Measurements from ENCODE around the gene TAF1. TPM values are rescaled to one million over a fixed set of nuclear protein-coding genes. Genes with fewer than 3 reads are reported as not detected.
"Not testable (repeated sequence)": the region's sequence is repeated elsewhere in the genome, so short reads cannot be mapped to it uniquely, and the experiment has no call there.

Gene TAF1
- total and polyA plus RNA-seq, 2 of the 8 experiments (the other 6 are each of a cell fraction or from before 2014, with no cell fraction given): 6.3 to 30.2 TPM

GRCh38 chrX:71316959-71317358 lies 49.2 kb upstream of the TAF1 start:
- H3K56ac ChIP-seq (replicated peaks; ENCODE audit: insufficient read length, low read depth, low read length); H3K9ac ChIP-seq (replicated peaks in 1 of 4; ENCODE audit: extremely low read depth in 1 of 4, low read depth in 3 of 4, low read length in 3 of 4); H2BK12ac ChIP-seq (ENCODE audit: low read depth, low read length); H3K27me3 ChIP-seq (replicated peaks in 1 of 4; ENCODE audit: control insufficient read depth in 3 of 4, extremely low read depth in 1 of 4, insufficient read depth in 3 of 4, low read length in 3 of 4); DNase-seq (ENCODE audit: low read depth in 1 of 2, low spot score in 2 of 2); H2AFZ ChIP-seq (ENCODE audit: low read length); H2BK5ac ChIP-seq (ENCODE audit: low read depth, low read length); CTCF ChIA-PET (ENCODE audit: partially characterized antibody); FAIRE-seq; H3K4me1 ChIP-seq (replicated peaks in 1 of 4; ENCODE audit: control insufficient read depth in 3 of 4, insufficient read depth in 4 of 4, low read length in 3 of 4); H3K9me3 ChIP-seq (ENCODE audit: insufficient read depth in 2 of 2, low read depth in 1 of 2, low read length in 1 of 2); H3K4me2 ChIP-seq (ENCODE audit: insufficient read depth in 1 of 2, low read depth in 2 of 2, low read length in 2 of 2); H4K8ac ChIP-seq (ENCODE audit: extremely low read depth, insufficient read depth, low read length); H2BK20ac ChIP-seq (ENCODE audit: low read length); H3K79me1 ChIP-seq (ENCODE audit: low read depth, low read length); H3K14ac ChIP-seq (ENCODE audit: insufficient read length); H3K23ac ChIP-seq (ENCODE audit: insufficient read length); H4K5ac ChIP-seq (ENCODE audit: insufficient read length, low read depth, low read length); H4K91ac ChIP-seq (replicated peaks; ENCODE audit: insufficient read length, low read length); H2AK5ac ChIP-seq (ENCODE audit: low read depth, low read length); H3K36me3 ChIP-seq (ENCODE audit: control insufficient read depth in 2 of 4, insufficient read depth in 4 of 4, low read length in 3 of 4); H2BK15ac ChIP-seq (ENCODE audit: low read length); H3K18ac ChIP-seq (ENCODE audit: extremely low read depth, low read length); H4K20me1 ChIP-seq (replicated peaks in 1 of 2; ENCODE audit: control insufficient read depth in 1 of 2, insufficient read depth in 2 of 2, low read length in 2 of 2); H3K27ac ChIP-seq (ENCODE audit: low read depth, low read length); H2BK120ac ChIP-seq (replicated peaks; ENCODE audit: low read depth, low read length); H3K4me3 ChIP-seq (ENCODE audit: extremely low read depth in 1 of 4, insufficient read depth in 2 of 4, low read depth in 3 of 4, low read length in 4 of 4); H3K23me2 ChIP-seq (ENCODE audit: low read depth, low read length); H3K4ac ChIP-seq (replicated peaks; ENCODE audit: insufficient read length, low read depth, low read length); H3K79me2 ChIP-seq (ENCODE audit: control insufficient read depth in 1 of 2, insufficient read depth in 2 of 2, low read length in 2 of 2): not testable (repeated sequence)
- POLR2A ChIA-PET (ENCODE audit: partially characterized antibody): interaction anchor here (1.5 kb wide), 1 partner anchor 10 kb away, joined by 3 read pairs; no protein-coding TSS in a partner anchor
- no CpG with 5 or more reads among the region's 1 CpG for WGBS, 2 experiments (ENCODE audit: extremely low coverage in 1 of 2, insufficient coverage in 1 of 2, insufficient read length in 1 of 2, insufficient replicate concordance in 2 of 2, low coverage in 1 of 2, low lambda C conversion rate in 2 of 2, missing lambda C conversion rate in 1 of 2)

All from H1 (cell line).